DMS 273 (cell line): ENCODE data around the gene KCTD19.

ENCODE experiments used
- DNase-seq: peaks from one replicate; lab custom pipeline; 2025; ENCODE audit not compliant: unreplicated experiment; lab: John Stamatoyannopoulos, UW

The KCTD19 gene

DNA sequence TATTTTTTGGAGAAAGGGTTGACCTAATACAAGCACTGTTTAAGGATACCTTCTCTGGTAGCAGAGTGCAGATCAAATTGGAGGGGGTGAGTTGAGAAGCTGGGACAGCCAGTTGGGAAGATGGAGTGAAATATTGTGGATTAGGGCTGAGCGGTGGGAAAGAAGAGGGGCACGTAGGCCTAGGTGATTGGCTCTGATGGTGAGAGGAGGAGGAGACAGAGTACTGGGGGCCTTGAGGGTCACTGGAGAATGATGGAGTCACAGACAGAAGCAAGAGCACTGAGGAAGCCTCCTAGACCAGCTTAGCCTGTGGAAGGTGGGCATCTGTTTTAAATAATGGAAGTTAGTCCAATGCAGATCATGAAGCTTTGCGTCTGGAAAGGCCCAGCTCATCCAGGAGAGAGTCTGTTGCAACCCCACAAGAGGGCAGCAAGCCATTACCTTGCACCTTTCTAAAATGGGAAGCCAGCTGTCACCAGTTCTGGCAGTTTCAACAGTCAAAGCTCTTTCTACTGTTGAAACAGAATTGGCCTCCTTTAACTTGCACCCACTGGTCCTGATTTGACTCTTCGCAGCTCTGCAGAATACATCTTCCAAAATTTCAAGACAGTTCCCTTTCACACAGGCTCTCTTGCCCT, 66.0 kb downstream of the KCTD19 start:
- DNase-seq = peak; percentile 85

DNA sequence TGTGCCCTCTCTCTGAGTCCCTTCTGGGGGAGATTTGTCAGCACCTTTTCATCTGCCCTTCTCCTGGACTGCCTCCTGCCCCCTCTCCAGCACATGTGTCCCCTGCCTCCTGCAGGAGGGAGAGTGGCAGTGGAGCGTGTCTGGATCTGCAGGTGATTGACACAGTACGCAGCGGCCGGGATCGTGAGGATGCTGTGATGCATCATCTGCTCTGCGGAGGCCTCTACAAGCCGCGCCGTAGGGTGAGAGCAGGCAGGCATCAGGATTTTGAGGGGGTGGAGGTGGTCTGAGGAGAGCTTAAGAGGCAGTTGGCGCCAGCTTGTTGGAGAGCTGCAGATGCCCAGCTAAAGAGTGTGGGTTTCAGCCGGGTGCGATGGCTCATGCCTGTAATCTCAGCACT, 66.8 kb downstream of the KCTD19 start:
- no peak for DNase-seq

DNA sequence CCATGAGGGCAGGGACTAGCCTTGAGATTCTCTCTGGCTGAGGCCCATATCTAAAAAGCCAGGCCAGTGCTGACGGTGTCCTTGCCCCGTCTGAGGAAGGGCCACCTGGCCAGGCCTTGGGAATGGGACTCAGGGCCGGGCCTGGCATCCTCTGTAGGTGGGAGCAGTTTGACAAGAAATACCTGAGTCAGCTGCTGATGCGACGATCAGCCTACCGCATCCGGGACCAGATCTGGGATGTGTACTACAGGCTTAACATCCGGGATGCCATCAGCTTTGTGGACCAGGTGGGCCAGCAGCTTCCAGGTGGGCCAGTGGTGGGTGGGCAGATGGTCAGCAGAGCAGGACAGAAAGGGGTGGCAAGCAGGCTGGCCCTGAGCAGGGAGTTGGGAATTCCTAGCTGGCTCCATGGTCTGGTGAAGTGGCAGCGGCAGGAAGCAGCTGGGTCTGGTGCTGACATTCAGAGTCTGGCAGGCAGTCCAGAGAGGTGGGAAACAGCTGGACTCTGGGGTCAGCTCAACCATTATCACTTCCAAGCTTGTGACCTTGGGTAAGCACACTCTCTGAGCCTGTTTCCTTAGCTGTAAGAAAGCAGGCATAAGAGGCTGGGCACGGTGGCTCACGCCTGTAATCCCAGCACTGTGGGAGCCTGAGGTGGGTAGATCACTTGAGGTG, 68.2 kb downstream of the KCTD19 start:
- DNase-seq = no peak

DNA sequence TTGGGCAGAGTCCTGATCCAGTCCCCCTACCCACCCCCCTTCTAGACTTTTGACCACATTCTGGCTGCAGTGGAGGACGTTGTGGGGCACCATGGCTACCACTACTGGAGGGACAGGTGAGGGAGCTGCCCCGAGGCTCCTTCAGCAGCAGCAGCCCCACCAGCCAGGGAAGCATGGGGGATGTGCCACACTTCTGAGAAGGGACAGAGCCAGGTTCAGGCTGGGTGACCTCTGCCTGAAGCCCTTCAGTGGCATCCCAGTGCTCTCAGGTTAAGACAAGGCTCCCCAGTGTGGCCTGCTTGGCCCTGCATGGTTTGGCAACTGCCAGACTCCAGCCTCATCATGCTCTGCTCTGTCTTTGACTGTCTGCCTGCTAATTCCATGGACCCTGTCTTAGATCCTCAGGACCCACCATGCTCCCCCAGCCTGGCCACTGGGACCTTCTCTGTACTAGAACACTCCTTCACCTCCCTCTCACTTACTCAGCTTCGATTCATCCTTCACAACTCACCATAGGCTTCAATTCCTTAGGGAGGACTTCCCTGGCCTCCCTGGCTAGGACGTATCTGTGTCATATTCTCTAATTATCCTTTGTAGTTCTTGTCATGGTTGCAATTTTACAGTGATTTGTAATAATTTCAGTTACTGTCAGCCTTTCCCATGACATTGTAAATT, 68.9 kb downstream of the KCTD19 start:
- DNase-seq = no peak

DNA sequence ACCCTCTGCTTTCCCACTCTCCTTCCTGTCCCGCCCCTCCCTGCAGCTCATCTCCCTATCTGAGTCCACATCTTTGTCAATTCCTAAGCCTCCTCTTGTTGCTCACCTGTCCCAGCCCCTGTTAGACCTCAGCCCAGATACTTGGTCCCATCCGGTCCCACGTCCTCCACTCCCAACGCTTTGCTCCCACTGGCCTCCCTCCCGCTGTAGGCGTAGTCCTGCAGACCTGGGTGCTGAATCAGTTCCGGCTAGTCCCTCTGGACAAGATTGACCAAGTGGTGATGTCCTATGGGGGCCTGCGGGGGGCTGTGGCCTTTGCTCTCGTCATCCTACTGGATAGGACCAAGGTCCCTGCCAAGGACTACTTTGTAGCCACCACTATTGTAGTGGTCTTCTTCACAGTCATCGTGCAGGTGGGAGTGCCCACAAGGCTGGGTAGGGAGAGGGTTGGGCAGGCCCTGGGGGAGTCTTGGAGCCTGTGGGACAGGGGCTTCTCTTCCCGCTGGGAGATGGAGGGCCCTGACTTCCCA, 69.8 kb downstream of the KCTD19 start:
- no peak for DNase-seq

DNA sequence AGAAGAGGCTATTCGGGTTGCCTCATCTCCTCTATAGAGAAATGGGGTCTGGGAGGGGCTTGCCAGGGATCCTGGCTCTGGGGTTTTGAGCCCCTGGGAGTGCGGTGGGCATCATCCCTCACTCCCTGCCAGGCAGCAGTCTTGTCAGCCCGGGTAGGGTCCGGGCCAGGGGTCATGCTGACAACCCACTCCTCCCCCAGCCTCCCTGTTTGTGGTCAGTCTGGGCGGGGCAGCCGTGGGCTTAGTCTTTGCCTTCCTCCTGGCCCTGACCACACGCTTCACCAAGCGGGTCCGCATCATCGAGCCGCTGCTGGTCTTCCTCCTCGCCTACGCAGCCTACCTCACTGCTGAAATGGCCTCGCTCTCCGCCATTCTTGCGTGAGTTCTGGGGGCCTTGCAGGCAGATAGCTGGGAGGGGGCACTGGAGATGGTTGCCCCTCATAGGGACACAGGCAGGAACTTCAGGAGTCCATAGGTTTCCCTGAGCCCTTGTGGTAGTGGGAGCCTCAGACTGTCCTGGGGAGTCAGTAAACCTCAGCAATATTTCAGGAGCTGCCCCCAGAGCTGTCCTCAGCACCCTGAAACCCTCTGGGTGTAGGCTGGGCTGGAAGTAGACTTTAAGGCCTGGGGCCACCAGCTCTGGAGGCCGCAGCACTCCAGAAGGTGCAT, 70.9 kb downstream of the KCTD19 start:
- no peak for DNase-seq

DNA sequence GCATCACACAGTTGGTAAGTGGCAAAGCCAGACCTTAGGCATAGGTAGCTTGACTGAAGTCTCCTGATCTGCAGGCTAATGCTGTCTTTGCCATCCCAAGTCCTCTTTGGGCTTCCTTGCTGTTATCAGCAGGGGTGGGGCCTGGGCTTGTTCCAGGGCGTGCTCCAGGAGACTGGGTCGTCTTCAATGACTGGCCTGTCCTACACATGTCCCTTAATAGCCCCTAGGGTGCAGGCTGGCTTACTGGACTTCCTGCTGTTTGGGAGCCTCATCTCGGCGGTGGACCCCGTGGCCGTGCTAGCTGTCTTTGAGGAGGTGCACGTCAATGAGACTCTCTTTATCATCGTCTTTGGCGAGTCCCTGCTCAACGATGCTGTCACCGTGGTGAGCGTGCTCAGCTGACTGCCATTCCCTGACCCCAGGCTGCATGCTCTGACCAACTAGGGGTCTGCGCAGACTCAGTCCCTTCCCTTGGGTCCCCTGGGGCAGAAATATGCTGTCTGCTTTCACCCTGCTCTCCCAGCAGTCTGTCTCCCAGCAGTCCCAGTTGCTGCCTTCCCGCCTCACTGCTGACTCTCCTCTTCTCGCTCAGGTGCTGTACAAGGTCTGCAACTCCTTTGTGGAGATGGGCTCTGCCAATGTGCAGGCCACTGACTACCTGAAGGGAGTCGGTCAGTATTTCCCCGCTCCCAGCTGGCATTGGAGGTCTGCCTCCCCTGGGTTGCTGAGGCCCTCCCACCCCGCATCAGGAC, 71.6 kb downstream of the KCTD19 start:
- no peak for DNase-seq

DNA sequence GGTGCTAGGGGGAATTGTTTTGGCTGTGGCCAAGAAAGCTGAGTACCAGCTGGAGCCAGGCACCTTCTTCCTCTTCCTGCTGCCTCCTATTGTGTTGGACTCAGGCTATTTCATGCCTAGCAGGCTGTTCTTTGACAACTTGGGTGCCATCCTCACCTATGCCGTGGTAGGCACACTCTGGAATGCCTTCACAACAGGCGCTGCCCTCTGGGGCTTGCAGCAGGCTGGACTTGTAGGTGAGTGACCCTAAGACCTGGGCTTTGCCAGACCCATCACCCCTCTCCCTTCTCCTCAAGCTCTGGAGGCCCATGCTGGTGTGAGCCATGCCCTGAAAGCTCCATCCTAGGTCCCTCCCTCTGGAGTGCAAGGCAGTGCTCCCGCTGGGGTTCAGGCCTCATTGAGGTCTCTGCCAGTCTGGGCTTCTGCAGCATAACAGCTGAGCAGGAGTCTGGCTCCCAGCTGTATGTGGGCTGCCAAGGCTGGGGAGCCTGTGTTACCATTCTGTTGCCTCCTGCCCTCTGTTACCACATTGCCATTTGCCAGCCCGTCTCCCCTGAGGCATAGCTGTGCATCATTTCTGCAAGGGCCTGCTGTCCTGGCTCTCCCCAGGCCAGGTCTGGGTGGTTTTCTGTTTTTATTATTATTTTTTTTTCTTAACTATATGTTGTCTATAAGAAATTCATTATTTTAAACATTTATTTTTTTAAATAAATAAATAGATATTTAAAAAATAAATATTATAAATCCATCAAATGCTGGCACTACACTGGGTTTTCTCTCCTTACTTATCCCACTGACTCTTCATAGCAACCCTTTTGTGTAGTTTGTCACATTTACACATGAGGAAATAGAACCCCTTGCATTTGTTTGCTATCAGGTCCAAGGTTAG, 73.7 kb downstream of the KCTD19 start:
- peak; percentile 87 for DNase-seq

DNA sequence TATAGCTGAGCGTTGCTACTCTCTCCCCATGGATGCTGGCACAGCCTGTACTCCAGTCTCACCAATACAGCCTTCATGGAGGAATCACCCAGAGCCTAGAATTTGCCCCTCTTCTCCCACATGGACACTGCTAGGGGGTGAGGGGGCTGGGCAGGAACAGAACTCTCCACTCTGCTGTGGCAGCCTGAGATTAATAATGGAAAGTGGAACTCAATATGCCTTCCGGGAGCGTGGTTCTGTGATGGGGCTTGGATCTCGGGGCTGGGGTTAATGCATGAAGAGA, 76.6 kb downstream of the KCTD19 start:
- DNase-seq = no peak

DNA sequence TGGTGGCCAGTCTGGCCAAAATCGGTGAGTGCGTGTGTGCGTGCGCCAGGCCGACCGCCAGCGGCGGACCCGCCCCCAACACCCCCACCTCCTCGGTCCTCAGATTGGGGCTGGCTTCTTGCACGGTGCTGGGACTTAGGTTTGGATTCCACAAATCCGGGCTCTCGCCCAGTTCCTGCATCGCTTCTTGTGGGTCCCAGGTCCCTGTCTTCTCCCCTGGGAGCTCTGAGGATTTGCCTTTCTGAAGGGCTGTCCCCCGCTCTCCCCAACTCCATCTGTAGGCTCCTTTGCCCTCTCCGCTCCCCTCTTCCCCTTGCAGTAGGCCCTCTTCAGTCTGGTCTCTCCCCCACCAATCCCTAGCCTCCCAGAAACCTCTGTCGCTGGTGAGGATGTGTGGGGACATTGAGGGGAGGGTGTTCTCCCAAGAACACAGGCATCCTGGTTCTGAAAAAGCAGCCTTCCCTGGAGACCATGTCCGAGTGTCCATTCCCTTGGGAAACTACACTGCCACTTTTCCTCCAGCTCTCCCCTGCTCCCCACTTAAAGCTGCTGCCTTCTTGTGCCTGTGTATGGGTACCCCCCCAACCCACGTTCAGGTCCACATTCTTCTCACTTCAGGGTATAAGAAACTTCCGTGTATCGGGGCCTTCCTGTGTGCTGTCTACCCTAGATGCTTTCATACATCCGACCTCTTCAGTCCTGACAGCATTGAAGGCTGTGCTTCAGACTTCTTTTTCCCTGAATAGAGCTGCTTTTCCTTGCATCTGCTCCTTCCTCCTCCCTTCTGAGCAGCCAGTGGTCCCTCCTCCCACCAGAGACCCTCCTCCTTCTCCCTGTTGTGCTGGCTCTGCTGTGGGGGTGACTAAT, 77.1 kb downstream of the KCTD19 start:
- peak; percentile 55 for DNase-seq

DNA sequence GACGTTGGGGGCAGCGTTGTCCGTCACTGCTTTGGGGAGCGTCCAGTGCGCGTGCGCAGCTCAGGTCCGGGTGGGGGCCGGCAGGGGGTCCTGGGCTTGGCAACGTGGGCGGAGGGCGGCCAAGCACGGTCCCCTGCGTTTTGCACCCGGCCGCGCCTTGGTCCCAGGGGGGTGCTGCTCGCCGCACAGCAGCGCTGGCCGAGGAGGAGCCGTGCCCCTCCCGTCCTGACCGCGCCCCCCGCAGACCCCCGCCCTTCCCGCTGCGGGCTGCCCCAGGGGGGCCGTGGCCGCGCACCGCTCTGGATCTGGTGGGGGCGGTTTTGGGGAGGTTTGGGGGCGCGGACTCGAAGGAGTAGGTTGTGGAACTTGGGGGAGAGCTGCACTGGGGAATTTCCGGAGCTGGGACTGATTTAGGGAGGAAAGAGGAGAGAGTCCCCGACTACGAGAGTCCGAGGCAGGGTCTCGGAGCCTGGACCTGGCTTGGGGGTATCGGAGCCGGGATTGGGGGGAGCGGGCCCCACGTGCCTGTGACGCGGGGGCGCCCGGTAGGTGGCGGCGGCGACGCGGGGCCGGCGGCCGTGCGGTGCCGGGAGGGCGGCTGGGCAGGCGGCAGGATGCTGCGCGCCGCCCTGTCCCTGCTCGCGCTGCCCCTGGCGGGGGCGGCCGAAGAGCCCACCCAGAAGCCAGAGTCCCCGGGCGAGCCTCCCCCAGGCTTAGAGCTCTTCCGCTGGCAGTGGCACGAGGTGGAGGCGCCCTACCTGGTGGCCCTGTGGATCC, 78.0 kb downstream of the KCTD19 start, which contains the start of gene SLC9A5:
Gene SLC9A5, plus strand, starts transcription at position 579 of the 777 bp plus-strand sequence. Its CDS starts 36 bp downstream, at position 615.
- DNase-seq = peak; percentile 55

DNA sequence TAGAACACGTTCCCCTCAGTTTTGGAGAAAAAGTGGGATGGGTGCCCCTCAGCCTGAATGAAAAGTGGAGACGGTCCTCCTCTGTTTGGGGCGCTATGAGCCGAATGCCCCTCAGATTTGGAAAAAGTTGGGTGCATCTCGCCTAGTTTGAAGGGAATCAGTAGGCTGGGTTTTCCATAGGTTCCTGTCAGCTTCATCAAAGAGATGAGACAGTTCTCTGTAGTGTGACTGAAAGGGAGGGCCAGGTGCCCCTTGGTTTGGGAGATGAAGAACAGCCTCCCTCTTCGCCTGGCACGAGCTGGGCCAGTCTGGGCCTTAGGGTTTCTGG, 78.5 kb downstream of the KCTD19 start:
- no peak for DNase-seq

DNA sequence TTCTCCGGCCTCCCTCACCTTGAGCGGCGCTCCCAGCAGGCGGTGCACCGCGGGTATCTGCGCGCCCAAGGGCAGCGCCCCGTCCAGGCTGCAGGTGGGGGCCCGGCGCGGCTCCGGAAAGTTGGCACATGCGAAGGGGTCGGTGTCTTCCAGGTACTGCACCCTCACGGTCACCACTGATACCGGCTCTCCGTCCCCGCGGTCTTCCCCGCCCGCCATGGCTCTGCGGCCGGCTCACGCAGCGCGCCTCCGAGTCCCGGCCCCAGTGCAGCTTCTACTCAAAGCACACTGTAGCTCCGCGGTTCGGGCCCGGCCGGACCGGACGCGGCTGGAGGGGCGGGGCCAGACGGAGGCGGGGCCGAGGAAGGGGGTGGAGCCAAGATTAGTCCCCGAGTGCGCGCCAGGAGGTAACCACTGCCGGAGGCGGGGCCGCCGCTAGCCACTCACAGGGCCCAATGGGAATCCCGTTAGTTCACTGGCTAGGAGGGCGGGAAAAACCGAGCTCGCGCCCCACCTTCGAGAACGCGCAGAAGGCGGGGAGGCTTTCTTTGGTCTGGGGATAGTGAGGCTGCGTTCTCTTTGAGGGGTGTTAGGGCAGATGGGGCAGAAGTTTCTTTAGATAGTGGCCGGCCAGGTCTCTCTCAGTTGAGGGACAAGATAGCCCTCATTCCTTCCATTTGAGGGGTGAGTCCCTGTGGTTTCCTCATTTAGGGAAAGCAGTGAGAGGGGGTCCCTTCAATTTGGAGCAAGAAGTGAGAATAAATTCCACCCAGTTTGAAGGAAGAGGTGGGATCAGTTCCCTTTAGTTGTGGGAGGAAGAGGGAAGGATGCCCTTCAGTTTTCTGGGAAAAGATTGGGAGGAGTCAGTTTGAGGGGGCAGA, 79.1 kb downstream of the KCTD19 start, which contains the start of gene FHOD1:
Gene FHOD1, minus strand, starts transcription at position 290 of the 881 bp plus-strand sequence. Its CDS starts 71 bp downstream, at position 219.
- DNase-seq = peak; percentile 98

DNA sequence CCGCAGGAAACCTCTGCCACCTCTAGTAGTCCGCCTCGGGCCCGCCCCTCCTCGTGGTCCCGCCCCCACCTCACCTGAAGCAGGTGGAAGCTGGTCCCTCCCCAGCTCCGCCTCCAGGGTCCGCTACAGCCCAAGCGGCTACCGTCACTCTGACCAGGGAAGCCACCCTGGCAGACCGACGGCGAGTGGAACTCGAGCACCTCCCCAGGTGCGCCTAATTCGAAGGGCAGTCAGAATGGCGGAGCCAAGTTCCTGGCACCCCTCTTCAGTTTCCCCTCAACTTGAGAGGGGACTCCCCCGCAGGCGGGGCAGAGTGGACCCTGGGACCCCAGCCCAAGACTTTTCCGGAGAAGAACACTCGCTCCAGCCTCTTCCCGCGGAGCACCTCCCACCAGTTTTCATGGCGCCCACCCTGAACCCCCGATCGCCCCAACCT, 79.8 kb downstream of the KCTD19 start:
- DNase-seq = peak; percentile 63

DNA sequence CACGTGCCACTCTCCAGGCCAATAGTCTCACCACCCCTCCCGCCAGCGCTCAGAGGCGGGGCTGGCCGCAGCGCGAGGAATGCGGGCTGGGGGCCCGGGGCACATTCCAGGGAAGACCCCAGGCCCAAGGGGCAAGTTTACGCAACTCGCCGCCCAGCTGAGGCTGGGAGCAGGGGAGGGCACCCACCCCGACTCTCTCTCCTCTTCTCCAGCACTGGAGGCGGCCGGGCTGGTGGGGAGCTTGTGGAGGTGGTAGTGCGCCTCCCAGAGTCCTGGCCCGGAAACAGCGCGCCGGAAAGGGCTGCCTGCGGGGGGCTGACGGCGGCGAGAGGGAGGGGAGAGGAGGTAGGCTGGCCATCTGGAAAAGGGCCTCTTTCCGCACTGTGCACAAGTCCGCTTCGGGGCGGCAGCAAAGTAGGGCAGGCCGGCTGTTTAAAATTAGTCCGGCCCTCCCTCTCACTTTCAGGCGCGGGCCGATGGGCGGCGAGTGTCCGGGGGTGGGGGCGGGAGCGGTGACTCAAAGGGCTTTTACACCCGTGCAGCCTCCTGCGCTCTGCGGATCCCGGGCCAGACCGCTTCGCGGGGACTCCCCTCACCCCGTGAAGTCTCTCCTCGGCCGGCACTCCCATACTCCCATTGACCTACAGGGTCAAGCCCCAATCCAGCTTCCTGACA, 80.3 kb downstream of the KCTD19 start:
- peak; percentile 92 for DNase-seq

DNA sequence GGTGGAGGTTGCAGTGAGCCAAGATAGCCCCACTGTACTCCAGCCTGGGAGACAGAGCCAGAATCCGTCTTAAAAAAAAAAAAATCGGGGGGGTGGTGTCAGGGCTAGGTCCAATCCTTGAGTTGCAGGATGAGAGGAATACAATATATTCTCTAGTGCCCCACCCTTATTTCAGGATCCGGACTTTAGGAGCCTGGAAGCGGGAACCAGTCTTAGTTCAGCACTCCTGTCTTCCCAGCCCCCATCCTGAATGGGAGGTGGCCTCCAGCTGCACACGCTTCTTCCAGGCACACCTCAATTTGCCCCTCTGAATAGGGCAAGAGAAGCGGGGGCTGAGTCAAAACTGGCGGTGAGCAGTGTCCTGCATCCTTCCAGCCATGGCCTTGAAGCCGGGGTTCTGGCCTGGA, 80.9 kb downstream of the KCTD19 start:
- DNase-seq = no peak

DNA sequence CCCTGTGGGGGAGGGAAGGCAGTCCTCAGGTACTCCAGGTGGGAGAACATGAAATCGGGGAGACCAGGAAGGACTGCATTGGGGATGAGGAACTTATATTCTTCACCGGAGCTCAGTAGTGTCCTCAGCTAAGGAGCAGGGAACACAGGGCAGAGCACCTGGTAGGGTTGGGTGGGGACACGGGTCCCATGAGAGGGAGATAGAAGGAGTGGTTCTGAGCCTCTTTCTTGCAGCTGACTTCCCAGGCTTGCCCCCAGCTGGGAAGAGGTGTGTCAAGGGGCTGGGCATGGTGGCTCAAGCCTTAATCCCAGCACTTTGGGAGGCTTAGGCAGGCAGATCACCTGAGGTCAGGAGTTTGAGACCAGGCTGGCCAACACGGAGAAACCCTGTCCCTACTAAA, 81.4 kb downstream of the KCTD19 start:
- no peak for DNase-seq
